Spleen (tissue), 7 donors: ENCODE results near the gene COL25A1.

Experiments used
- POLR2A ChIP-seq, 3 donors: fragments of 450-650 bp; IDR thresholded peaks; one replicate each; pipeline ENCODE4 v1.5.1; 2017; ENCODE audit warnings: antibody characterized with exemption in 3 of 3, mild to moderate bottlenecking in 1 of 3
- POLR2AphosphoS5 ChIP-seq, 3 donors: sonication (generic); formaldehyde crosslinking; IDR thresholded peaks; one replicate each; pipeline ENCODE4 v1.5.1; 2017; ENCODE audit warnings: antibody characterized with exemption in 3 of 3
- TF ChIP-seq, protein P1 (sequence below), 11 experiments: fragments of 200-600 bp in 7 of 11; fragments of 450-650 bp in 4 of 11; sonication (generic) in 4 of 11; IDR thresholded peaks in 8 of 11; conservative IDR thresholded peaks in 3 of 11; 1 replicate in 7 of 11; 2 replicates in 4 of 11; pipeline versions ENCODE4 v1.4.0 to v1.8.0; 2016 to 2021; ENCODE audit warnings: antibody characterized with exemption in 11 of 11, inconsistent platforms in 4 of 11, mild to moderate bottlenecking in 1 of 11
- donor health status: DM: no; HTN: no; CAD: no; lungs with moderate emphysema.
- donor health status: DM: no; HTN: no; CAD: no.
- donor health status: DM: no; HTN: no; CAD: no.

DNA sequence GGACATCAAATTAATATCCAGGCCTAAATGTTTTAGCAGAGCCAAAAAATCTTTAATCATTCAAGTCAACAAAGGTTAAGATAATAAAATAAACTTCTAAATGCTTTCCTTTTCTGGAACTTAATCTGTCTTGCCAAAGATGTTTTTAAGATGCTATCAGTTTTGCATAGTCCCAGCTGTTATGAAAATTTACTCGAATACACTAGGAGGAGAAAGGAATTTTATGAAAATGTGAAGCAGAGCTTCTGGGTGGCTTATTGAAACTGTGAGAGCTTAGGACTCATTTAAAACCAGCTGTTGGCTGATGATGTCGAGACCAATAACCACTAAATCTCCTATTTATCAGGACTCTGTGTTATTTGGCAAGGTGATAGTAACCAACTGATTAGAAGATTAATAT lies 337.4 kb downstream of the COL25A1 start:
- no peak for TF ChIP-seq POLR2AphosphoS5 (IDR thresholded peaks at IDR 0.05)
- TF ChIP-seq, protein P1, sequence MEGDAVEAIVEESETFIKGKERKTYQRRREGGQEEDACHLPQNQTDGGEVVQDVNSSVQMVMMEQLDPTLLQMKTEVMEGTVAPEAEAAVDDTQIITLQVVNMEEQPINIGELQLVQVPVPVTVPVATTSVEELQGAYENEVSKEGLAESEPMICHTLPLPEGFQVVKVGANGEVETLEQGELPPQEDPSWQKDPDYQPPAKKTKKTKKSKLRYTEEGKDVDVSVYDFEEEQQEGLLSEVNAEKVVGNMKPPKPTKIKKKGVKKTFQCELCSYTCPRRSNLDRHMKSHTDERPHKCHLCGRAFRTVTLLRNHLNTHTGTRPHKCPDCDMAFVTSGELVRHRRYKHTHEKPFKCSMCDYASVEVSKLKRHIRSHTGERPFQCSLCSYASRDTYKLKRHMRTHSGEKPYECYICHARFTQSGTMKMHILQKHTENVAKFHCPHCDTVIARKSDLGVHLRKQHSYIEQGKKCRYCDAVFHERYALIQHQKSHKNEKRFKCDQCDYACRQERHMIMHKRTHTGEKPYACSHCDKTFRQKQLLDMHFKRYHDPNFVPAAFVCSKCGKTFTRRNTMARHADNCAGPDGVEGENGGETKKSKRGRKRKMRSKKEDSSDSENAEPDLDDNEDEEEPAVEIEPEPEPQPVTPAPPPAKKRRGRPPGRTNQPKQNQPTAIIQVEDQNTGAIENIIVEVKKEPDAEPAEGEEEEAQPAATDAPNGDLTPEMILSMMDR (IDR thresholded peaks at IDR 0.05 in 8 of 11, conservative IDR thresholded peaks at IDR 0.05 in 3 of 11) = no peak
- TF ChIP-seq POLR2A (IDR thresholded peaks at IDR 0.05) = no peak
